ENCODE measurements around the gene ACSM2A.
"Not testable (repeated sequence)": the region's sequence is repeated elsewhere in the genome, so short reads cannot be mapped to it uniquely, and the experiment has no call there.

The ACSM2A gene

DNA sequence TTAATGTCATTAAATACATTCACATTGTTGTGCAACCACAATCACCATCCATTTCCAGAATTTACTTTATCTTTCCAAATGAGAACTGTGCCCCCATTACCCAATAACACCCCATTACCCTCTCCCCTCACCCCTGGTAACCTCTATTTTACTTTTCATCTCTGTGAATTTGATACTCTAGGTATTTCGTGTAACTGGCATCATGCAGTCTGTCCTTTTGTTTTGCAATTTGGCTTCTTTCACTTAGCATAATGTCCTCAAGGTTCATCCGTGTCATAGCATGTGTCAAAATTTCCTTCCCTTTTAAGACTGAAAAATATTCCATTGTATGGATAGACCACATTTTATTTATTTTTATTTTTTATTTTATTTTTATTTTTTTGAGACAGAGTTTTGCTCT, 29.6 kb upstream of the ACSM2A start:
- not testable (repeated sequence) for H3K4me3 ChIP-seq (ENCODE audit: low read length in 2 of 2); H3K27me3 ChIP-seq (ENCODE audit: control insufficient read depth in 3 of 3, insufficient read depth in 3 of 3, low read depth in 1 of 3, low read length in 3 of 3); H3K27ac ChIP-seq (replicated peaks; ENCODE audit: low read length); H2AFZ ChIP-seq (ENCODE audit: low read length); H3K4me2 ChIP-seq (ENCODE audit: insufficient read depth, low read length, poor library complexity, severe bottlenecking); H3K18ac ChIP-seq (ENCODE audit: low read length); H3K9ac ChIP-seq (ENCODE audit: low read depth, low read length, poor library complexity); H4K8ac ChIP-seq (ENCODE audit: low read depth, low read length); H3K23ac ChIP-seq (ENCODE audit: low read depth, low read length, poor library complexity); H2BK12ac ChIP-seq (ENCODE audit: low read length); H3K9me3 ChIP-seq (replicated peaks in 1 of 2; ENCODE audit: control insufficient read depth in 2 of 2, insufficient read depth in 1 of 2, low read depth in 1 of 2, low read length in 2 of 2); H3K14ac ChIP-seq (ENCODE audit: low read length); H3K4me1 ChIP-seq (ENCODE audit: control insufficient read depth in 2 of 2, insufficient read depth in 1 of 2, low read depth in 1 of 2, low read length in 2 of 2); H2BK5ac ChIP-seq (ENCODE audit: low read length); H4K91ac ChIP-seq (ENCODE audit: low read depth, low read length, poor library complexity); H2BK120ac ChIP-seq (ENCODE audit: low read depth, low read length); H2BK15ac ChIP-seq (ENCODE audit: low read length); DNase-seq (ENCODE audit: low spot score); H2AK5ac ChIP-seq (ENCODE audit: low read depth, low read length); H3K36me3 ChIP-seq (replicated peaks in 1 of 2; ENCODE audit: control insufficient read depth in 2 of 2, insufficient read depth in 2 of 2, low read length in 2 of 2); H3K79me1 ChIP-seq (ENCODE audit: low read depth, low read length); H3K4ac ChIP-seq (ENCODE audit: low read length)
- WGBS, 2 donors (ENCODE audit: extremely low coverage in 2 of 2, insufficient read length in 2 of 2, insufficient replicate concordance in 1 of 2) = no CpG with 5 or more reads among the region's 2 CpGs

DNA sequence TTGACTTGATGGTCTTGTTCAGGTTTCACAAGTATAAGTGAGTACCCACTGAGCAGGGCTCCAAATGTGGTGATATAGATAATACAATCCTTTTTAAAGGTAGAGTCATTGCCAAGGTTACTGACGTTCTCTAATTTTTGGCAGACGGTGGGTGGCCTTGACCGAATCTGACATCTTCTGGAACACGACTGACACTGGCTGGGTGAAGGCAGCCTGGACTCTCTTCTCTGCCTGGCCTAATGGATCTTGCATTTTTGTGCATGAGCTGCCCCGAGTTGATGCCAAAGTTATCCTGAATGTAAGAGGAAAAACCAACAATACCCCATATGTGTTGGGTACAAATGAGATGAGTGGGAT, 27.6 kb upstream of the ACSM2A start:
- not testable (repeated sequence) for H2BK120ac ChIP-seq (ENCODE audit: low read depth, low read length); H2BK15ac ChIP-seq (ENCODE audit: low read length); H4K91ac ChIP-seq (ENCODE audit: low read depth, low read length, poor library complexity); H3K4ac ChIP-seq (ENCODE audit: low read length); H3K4me2 ChIP-seq (ENCODE audit: insufficient read depth, low read length, poor library complexity, severe bottlenecking); H2AK5ac ChIP-seq (ENCODE audit: low read depth, low read length); H3K36me3 ChIP-seq (replicated peaks in 1 of 2; ENCODE audit: control insufficient read depth in 2 of 2, insufficient read depth in 2 of 2, low read length in 2 of 2); H3K27me3 ChIP-seq (ENCODE audit: control insufficient read depth in 3 of 3, insufficient read depth in 3 of 3, low read depth in 1 of 3, low read length in 3 of 3); H3K9ac ChIP-seq (ENCODE audit: low read depth, low read length, poor library complexity); H3K79me1 ChIP-seq (ENCODE audit: low read depth, low read length); H3K23ac ChIP-seq (ENCODE audit: low read depth, low read length, poor library complexity); H2BK12ac ChIP-seq (ENCODE audit: low read length); DNase-seq (ENCODE audit: low spot score); H3K9me3 ChIP-seq (replicated peaks in 1 of 2; ENCODE audit: control insufficient read depth in 2 of 2, insufficient read depth in 1 of 2, low read depth in 1 of 2, low read length in 2 of 2); H3K18ac ChIP-seq (ENCODE audit: low read length); H3K14ac ChIP-seq (ENCODE audit: low read length); H3K4me3 ChIP-seq (ENCODE audit: low read length in 2 of 2); H3K27ac ChIP-seq (replicated peaks; ENCODE audit: low read length); H2BK5ac ChIP-seq (ENCODE audit: low read length); H2AFZ ChIP-seq (ENCODE audit: low read length); H4K8ac ChIP-seq (ENCODE audit: low read depth, low read length); H3K4me1 ChIP-seq (ENCODE audit: control insufficient read depth in 2 of 2, insufficient read depth in 1 of 2, low read depth in 1 of 2, low read length in 2 of 2)
- no CpG with 5 or more reads among the region's 5 CpGs for WGBS, 2 donors (ENCODE audit: extremely low coverage in 2 of 2, insufficient read length in 2 of 2, insufficient replicate concordance in 1 of 2)

DNA sequence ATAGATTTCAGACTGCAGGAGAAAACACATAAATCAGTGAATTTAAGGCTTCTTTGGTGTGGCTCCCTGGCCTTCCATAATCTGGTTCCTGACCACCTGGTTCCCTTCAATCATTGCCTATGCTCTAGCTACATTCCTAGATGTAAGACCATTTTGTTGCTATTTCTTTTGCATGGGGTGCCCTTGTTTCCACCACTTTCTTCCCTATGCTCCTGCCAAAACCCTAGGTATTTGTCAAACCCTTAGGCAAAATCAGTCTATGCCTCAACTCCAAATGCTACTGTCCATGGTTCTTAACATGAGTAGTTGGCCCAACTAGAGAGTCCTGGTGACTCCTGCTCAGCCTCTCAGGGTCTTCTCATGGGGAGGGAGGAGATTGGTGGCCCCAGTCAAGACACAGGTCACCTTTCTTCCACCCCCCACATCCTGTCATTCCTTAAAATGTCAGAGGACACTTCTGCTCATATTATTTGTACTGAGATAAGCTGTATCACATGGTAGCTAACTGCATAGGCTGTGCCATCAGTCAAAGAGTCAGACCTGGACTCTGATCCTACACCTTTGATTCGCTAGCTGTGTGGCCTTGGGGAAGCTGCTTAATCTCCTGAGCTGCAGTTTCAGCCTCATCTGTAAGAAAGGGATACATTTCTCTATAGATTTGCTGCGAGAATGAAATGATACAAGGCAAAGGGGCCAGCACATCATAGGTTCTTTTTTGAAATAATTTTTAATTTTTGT, 27.0 kb upstream of the ACSM2A start:
- H3K27me3 ChIP-seq (ENCODE audit: control insufficient read depth in 3 of 3, insufficient read depth in 3 of 3, low read depth in 1 of 3, low read length in 3 of 3) = no peaks in the 10 kb centered on the region
- no peaks in the 10 kb centered on the region for H3K9me3 ChIP-seq (replicated peaks in 1 of 2; ENCODE audit: control insufficient read depth in 2 of 2, insufficient read depth in 1 of 2, low read depth in 1 of 2, low read length in 2 of 2)
- H3K27ac ChIP-seq (replicated peaks; ENCODE audit: low read length) = no peak overlapping the region
- H3K4me2 ChIP-seq (ENCODE audit: insufficient read depth, low read length, poor library complexity, severe bottlenecking) = no peak overlapping the region
- DNase-seq (ENCODE audit: low spot score) = no peak
- no peak overlapping the region for H2AK5ac ChIP-seq (ENCODE audit: low read depth, low read length)
- no peak overlapping the region for H3K4ac ChIP-seq (ENCODE audit: low read length)
- no peaks in the 10 kb centered on the region for H3K4me1 ChIP-seq (ENCODE audit: control insufficient read depth in 2 of 2, insufficient read depth in 1 of 2, low read depth in 1 of 2, low read length in 2 of 2)
- H2BK5ac ChIP-seq (ENCODE audit: low read length) = no peak overlapping the region
- H3K36me3 ChIP-seq (replicated peaks in 1 of 2; ENCODE audit: control insufficient read depth in 2 of 2, insufficient read depth in 2 of 2, low read length in 2 of 2) = no peaks in the 10 kb centered on the region
- H2BK15ac ChIP-seq (ENCODE audit: low read length) = no peak overlapping the region
- no peak overlapping the region for H3K18ac ChIP-seq (ENCODE audit: low read length)
- H3K79me1 ChIP-seq (ENCODE audit: low read depth, low read length) = no peaks in the 10 kb centered on the region
- no peak overlapping the region for H3K14ac ChIP-seq (ENCODE audit: low read length)
- H2AFZ ChIP-seq (ENCODE audit: low read length) = no peak overlapping the region
- no peak overlapping the region for H3K9ac ChIP-seq (ENCODE audit: low read depth, low read length, poor library complexity)
- WGBS, 2 donors (ENCODE audit: extremely low coverage in 2 of 2, insufficient read length in 2 of 2, insufficient replicate concordance in 1 of 2) = no CpG with 5 or more reads among the region's 2 CpGs
- no peak overlapping the region for H2BK120ac ChIP-seq (ENCODE audit: low read depth, low read length)
- no peak overlapping the region for H2BK12ac ChIP-seq (ENCODE audit: low read length)
- no peak overlapping the region for H4K8ac ChIP-seq (ENCODE audit: low read depth, low read length)
- H3K23ac ChIP-seq (ENCODE audit: low read depth, low read length, poor library complexity) = no peak overlapping the region
- no peak overlapping the region for H4K91ac ChIP-seq (ENCODE audit: low read depth, low read length, poor library complexity)
- no peak overlapping the region for H3K4me3 ChIP-seq (ENCODE audit: low read length in 2 of 2)

DNA sequence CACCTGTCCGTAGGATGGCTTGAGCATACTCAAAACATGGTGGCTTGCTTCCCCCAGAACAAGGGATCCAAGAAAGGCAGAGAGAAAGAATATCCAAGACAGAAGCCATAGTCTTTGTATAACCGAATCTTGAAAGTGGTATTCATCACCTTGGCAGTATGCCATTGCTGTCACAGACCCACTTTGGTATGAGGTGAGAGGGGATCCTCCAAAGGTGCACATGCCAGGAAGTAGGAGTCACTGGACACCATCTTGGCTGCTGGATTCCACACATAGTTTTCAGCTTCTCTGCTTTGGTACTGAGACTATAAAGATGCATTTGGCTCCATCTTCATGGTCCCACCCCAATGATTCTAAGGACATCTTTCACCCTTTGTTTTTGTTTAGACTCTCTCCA, 23.9 kb upstream of the ACSM2A start:
- H3K14ac ChIP-seq (ENCODE audit: low read length) = not testable (repeated sequence)

More for the DNA sequence above, 23.9 kb upstream of the ACSM2A start:
- WGBS, 2 donors (ENCODE audit: extremely low coverage in 2 of 2, insufficient read length in 2 of 2, insufficient replicate concordance in 1 of 2) = no CpG with 5 or more reads among the region's 2 CpGs
- not testable (repeated sequence) for H2AFZ ChIP-seq (ENCODE audit: low read length); H3K4ac ChIP-seq (ENCODE audit: low read length); H3K4me1 ChIP-seq (ENCODE audit: control insufficient read depth in 2 of 2, insufficient read depth in 1 of 2, low read depth in 1 of 2, low read length in 2 of 2); H3K27me3 ChIP-seq (ENCODE audit: control insufficient read depth in 3 of 3, insufficient read depth in 3 of 3, low read depth in 1 of 3, low read length in 3 of 3); H3K79me1 ChIP-seq (ENCODE audit: low read depth, low read length); H2BK5ac ChIP-seq (ENCODE audit: low read length); H3K27ac ChIP-seq (replicated peaks; ENCODE audit: low read length); H3K4me2 ChIP-seq (ENCODE audit: insufficient read depth, low read length, poor library complexity, severe bottlenecking); H2BK120ac ChIP-seq (ENCODE audit: low read depth, low read length); H2BK15ac ChIP-seq (ENCODE audit: low read length); DNase-seq (ENCODE audit: low spot score); H4K91ac ChIP-seq (ENCODE audit: low read depth, low read length, poor library complexity); H3K18ac ChIP-seq (ENCODE audit: low read length); H2BK12ac ChIP-seq (ENCODE audit: low read length); H3K9ac ChIP-seq (ENCODE audit: low read depth, low read length, poor library complexity); H3K36me3 ChIP-seq (replicated peaks in 1 of 2; ENCODE audit: control insufficient read depth in 2 of 2, insufficient read depth in 2 of 2, low read length in 2 of 2); H3K9me3 ChIP-seq (replicated peaks in 1 of 2; ENCODE audit: control insufficient read depth in 2 of 2, insufficient read depth in 1 of 2, low read depth in 1 of 2, low read length in 2 of 2); H3K4me3 ChIP-seq (ENCODE audit: low read length in 2 of 2); H4K8ac ChIP-seq (ENCODE audit: low read depth, low read length); H2AK5ac ChIP-seq (ENCODE audit: low read depth, low read length); H3K23ac ChIP-seq (ENCODE audit: low read depth, low read length, poor library complexity)
